LoVo (cell line): ENCODE data around the gene ARL10.

Source experiments
- DNase-seq: peaks from one replicate; pipeline ENCODE4 v3.0.0-alpha.2; 2016; ENCODE audit warnings: low spot score

ARL10 gene, protein sequence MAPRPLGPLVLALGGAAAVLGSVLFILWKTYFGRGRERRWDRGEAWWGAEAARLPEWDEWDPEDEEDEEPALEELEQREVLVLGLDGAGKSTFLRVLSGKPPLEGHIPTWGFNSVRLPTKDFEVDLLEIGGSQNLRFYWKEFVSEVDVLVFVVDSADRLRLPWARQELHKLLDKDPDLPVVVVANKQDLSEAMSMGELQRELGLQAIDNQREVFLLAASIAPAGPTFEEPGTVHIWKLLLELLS

DNA sequence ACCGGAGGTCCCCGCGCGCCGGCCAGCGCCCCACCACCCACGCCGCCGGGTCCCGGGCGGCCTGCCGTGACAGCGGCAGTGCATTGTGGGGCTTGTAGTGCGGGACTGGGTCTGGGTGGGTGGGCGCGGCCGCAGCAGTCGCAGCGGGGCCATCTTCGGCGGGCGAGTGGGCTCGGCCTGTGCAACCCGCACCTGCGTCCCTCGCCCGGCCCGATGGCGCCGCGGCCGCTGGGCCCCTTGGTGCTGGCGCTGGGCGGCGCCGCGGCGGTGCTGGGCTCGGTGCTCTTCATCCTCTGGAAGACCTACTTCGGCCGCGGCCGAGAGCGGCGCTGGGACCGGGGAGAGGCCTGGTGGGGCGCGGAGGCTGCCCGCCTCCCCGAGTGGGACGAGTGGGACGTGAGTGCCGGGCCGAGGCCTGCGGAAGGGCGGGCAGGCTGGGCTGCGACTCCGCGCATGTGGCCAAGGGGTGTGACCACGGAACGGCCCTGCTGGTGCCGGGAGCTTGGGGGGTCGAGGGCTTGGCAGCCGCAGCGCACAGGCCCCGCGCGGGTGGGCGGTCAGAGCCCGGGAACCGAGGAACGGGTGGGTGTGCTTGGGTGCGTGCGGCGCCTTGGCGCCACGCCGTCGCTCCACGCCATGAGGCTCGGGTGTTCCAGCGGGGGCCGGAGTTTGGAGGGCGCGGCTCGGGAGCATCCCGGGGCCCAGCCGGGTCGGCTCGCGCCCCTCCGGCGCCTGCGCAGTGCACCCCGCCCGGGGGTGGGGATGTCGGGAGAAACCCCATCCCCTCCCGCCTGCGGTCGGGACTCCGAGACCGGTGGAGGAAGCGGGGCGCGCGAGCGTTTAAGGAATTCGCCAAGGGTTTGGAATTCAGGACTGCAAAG is at the start of gene ARL10:
ARL10 (plus strand) TSS at position 137 of the 881 bp plus-strand sequence; CDS start at position 214, 77 bp downstream.
- no peak for DNase-seq

DNA sequence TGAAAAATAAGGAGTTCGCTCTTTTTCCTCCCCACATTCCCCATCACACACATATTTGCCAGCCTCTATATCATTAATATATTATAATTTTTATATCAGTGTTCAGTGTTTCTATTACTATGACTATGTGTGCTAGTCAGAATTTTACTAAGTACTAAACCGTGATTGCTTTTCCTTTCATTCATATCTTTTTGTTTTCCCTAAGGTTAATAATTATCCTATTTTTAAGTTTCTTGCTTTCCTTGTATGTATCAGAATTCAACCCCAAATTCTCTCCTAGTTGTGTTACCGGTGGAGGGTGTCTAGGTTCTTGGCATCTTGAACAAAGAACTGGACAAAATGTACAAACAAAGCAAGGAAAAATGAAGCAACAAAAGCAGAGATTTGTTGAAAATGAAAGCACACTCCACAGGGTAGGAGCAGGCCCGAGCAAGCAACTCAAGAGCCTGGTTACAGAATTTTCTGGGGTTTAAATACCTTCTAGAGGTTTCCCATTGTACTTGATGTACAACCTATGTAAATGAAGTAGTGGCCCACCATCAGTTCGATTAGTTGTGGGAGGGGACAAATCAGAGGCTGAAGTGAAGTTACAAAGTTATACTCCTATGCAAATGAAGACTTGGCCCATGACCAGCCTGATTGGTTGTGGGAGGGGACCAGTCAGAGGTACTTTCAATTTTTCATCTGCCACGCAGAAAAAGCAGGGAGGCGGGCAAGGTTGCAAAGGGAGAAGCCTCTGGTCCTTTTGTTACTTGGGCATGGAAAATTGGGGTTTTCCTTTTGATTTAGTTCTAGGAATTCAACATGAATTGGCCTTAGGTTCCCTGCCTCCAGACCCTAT is 47.5 kb upstream of the ARL10 start:
- DNase-seq: no peak

DNA sequence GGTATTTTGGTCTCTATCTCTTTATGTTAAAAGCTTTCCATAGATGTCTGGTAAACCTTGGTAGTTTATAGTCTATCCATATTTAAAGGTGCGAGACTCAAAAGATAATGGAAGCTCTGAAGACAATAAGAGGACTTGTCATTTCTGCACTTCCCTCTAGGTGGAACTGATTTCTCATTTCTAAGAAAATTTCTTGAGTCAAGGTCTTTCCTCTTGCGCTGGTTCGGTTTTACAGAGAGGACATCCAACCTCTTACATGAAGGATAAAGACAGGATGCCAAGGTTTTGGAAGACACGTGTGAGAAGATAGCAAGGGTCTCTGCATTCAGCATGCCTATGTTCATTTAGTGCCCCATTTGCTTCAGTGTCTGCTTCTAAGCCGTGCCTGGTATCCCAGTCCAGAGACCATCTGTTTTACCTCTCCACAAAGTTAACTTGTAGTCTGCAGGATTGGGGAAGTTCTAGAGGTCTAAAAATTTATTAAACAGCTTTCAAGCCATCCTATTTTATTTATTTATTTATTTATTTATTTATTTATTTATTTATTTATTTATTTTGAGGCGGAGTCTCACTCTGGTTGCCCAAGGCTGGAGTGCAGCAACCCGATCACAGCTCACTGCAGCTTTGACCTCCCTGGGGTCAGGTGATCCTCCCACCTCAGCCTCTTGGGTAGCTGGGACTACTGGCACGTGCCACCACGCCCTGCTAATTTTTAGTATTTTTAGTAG is 45.3 kb upstream of the ARL10 start:
- no peak for DNase-seq

DNA sequence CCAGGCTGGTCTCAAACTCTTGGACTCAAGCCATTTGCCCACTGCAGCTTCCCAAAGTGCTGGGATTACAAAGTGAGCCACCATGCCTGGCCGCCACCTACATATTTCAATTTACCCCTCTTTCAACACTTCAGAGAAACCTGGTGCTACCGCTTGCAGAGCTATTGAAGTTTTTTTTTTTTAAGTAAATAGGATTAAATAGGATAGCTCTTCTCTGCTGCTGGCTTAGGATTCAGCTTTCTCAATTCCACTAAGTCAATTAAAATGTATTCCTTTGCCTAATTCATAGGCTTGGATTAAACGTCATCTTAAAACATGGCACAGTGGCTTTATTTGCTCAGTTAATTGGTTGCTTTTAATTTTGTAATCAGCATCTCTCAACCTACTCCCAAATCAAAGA is 44.7 kb upstream of the ARL10 start:
- no peak for DNase-seq

DNA sequence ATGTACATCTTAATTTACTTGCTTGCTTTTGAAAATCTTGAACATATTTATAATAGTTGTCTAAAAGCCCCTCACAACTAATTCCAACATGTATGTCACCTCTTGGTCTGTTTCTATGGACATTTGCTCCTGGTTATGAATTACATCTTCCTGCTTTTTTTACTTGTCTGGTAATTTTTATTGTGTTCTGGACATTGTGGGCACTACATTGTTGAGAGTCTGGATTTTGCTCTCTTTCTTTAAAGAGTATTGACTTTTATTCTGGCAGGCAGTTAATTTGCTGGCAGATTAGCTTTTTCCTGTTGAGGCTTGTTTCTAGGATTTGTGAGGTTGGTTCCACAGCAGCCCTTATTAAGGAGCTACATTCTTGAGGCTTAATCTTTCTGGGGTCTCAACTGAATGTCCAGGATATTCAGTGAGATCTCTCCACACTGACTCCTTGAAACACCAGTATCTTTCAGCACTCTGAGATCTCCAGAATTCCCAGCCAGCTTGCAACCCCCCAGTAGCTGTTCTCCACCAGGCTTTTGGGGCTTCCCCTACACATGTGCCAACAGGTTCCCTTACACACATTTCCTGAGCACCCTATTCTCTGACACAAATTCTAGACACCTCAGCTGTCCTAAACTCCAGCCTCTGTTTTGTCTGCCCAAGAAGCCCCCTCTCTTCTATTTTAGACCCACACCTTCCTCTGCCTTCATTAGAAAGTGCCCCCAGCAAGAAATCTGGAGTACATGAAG is 31.1 kb upstream of the ARL10 start:
- no peak for DNase-seq

DNA sequence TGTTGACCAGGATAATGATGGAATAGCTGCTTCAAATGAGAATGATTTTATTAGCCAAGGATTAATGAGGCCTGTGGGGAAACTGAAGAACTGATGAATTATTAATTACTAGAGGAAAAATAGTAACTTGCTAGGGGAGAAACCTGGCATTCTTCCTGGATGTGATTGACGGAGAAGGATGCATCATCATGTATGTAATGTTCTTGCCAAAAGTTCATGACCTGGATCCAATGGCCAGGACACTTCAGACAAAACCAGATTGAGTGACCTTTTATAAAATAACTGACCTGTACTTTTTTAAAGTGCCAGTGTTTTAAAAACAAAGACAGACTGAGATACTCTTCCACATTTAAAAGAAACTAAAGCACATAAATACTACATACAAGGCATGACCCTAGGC is 27.4 kb upstream of the ARL10 start:
- no peak for DNase-seq

DNA sequence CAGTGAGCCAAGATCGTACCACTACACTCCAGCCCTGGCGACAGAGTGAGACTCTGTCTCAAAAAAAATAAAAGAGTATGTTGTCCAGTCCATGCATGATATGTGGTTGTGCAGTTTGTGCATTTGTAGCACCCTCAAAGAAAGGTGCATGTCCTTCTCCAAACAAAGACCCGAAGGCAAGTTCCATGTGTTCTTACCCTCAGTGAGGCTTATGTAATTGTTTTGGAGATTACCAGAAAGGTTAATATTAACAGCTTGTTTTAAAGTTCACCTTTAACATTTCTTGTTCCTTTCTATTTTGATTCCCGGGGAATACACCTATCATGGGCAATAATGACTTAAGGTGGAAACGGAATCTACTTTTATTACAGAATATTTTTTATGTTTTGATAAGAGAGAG is 26.0 kb upstream of the ARL10 start:
- DNase-seq: no peak

DNA sequence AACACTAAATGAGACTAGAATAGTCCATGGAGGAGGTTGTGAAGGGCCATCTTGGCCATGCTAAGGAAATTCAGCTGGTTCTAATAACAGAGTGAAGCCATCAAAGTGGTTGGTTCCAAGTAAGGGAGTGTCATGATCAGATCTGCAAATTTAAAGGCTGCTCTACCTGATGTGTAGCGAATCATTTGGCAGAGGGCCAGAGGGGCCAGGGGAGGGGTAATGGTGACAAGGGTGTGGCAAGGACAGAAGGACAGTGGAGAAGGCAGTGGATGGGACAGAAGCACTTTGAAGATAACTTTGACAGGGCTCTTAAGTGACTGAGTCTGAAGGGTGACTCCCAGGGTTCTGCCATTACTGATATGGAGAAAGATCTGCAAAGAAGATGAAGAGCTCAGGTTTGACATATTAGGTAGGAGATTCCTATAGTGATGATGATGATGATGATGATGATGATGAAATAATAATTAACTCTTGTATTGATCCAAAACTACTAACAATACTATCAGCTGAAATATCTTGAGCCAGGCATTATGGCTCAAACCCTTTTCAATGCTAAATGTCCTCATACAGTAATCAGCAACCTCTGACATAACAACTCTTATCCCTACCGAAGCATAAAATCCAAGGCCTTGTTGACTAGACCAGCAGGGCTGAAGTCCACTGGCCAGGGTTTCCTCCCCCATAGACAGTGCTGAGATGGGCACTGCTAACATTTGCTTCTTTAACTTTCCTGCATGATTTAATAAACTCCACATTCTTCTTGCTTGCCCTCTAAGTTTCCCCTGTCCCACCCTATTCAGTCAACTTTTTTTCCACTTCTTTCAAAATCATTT is 23.7 kb upstream of the ARL10 start:
- no peak for DNase-seq

DNA sequence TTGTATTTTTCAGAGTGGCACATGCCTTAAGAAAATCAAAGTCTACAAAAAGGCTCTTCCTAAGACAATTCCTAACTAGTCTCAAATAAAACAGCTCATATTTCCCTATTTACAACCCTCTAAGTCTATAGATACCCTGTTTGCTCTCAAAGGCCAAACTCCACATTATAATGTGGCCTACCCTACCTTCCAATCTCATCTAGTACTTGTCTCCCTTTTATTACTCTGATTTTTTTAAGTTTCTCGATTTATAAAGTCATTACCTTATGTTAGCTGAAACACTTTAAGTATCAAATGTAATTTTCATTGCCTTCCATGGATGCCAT is 23.2 kb upstream of the ARL10 start:
- no peak for DNase-seq

DNA sequence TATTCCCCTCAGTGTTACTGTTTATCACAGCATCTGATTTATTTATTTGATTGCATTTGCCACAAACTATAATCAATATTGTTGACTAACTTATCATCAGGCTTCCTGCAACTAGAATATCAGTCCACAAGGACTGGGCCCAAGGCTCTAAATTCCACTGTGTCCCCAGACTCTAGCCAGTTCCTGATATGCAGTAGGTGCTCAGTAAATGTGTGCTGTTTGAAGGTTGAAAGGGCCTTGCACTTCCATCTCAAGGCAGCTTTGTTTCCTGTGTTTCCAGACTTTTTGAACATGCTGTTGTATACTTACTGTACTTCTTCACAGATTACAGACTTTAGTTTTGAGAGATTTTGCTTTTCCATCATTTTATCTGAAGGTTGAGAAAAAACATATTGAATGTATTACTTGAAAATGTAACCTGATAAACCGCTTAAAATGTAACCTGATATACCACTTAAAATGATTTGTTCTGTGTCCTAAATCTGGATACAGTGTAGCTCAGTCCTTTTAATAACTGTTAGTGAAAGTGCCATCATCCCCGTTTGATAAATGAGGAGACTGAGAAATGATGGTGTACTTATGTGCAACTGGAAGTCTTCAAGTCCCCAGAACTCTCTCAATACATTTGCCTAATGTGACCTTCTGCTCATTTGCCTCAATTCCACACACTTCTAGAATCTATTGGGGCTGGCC is 22.4 kb upstream of the ARL10 start:
- DNase-seq: no peak

DNA sequence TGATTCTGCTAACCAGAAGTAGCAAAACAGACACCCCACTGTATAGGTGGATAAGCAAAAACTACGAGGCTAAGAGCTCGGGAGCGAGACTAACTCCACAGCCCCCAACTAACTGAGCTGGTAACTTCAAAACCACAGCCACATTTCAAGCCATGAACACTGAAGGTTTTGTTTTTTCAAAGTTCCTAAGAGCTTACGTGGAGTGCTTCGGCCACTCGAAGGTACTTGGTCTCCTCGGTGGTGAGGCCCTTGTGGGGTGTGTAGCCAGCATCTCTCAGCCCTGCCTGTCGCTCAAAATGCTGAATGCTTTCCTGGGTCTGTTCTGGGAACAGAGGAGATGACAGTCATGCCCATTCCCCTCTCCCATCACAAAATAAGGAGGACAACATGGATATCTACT is 14.9 kb upstream of the ARL10 start:
- no peak for DNase-seq

DNA sequence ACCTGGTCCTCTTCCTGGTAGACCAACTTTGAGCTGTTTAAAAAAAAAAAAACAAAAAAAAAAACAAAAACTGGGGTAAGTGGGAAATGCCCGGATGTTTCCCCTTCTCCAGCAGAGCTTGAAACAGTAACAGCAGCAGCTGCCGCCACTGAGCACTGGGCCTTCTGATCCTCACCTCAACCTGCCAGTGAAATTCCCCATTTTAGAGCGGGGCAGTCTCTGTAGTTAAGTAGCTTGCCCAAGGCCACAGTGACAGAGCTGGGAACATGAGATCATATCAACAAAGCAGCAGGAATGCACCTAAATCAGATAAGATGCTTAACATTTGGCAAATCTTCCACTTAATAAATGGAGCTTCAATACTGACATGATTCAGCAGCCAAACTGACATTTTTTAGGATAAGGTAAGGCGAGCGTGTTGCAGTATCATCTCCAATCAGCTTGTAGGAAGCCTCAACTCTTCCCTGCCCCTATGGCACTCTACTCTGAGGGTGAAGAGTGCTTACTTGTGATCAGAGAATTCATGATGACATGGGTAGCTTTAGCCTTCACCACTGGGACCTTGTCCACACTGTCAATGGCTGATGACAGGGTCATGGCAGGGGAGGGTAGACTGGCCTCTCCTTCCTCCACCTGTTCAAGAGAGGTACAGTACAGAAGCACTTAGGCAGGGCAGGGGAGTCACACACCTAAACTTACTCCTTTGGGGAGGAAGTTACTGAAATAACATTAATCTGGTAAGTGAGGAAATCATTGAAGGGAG is 13.0 kb upstream of the ARL10 start:
- no peak for DNase-seq

DNA sequence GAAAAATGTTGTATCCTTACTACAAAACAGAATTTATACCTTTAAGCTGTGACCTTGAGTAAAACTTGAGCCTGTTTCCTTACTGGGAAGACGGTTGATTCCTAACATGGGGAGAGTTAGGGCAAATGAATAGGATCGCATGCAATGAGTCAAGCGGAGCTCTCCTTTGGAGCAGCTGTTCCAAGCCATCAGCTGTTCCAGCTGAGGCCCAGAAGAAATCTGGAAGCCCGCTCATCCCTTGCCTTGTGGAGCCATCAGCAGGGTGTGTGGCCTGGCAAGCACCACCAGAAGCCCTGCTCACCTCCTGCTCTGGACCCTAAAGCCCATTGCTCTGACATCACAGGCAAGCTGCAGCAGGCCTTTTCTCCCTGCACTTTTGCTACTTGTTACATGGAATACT is 11.8 kb upstream of the ARL10 start:
- no peak for DNase-seq

DNA sequence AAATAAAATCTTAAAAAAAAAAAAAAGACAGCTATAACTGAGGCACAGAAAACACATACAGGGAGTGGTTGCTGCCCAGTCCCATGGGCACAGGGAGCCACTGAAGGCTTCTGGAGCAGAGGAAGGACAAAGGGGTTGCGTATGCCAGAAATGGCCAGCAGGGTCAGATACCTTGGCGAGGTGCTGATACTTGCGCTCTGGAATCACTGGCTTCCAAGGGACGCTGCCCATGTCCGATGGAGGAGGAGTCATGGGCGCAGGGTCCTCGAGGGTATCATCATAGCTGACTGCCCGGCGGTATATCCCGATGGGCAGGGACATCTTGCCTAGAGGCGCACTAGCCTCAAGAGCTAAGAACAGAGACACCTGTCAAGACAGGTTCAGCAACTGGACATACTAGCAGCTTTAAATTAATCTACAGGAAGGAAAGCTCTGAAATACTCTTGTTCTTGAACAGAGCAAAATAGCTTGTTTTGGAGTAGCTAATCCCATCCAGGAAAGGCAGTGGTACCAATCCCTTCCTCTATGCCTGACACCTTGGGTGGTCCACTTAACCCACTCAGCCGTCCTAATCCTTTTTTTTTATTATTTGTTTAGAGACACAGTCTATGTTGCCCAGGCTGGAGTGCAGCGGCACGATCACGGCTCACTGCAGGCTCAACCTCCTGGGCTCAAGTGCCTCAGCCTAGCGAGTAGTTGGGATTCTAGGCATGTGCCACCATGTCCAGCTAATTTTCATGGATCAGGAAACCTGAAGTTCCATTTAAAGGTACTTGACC is 9.7 kb upstream of the ARL10 start:
- no peak for DNase-seq

DNA sequence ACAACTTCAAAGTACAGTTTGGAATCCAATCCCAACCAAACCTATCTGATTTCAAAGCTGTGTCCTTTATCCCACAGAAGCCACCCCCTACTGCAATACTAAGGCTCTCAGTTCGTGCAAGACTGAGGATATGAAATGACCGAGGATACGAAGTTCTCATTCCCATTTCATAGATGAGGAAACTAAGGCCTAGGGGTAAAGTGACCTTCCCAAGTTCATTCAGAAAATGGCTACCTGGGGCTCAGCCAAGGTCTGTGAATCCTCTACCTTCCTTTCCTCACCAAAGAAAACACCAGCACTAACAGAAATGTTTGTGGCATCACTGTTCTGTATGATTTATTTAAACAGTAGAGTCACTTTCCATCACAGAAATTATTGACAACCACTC is 9.1 kb upstream of the ARL10 start:
- no peak for DNase-seq

DNA sequence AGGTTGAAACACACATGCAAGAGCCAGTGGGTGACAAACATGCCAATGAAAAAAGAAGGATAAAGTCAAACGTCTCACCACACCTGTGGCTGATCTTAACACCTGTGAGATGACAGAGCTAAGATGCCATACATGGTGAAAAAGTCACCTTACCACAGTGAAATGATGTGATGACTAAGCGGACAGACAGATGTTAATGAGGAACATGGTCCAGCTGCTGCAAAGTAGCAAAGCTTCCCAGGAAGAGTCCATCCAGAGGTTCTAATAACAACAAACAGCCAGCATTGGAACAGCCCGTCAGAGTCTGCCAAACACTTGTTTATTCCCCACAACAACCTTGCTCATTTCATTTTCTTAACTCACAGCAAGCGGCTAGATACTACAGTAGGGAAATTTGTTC is 5.6 kb upstream of the ARL10 start:
- no peak for DNase-seq

DNA sequence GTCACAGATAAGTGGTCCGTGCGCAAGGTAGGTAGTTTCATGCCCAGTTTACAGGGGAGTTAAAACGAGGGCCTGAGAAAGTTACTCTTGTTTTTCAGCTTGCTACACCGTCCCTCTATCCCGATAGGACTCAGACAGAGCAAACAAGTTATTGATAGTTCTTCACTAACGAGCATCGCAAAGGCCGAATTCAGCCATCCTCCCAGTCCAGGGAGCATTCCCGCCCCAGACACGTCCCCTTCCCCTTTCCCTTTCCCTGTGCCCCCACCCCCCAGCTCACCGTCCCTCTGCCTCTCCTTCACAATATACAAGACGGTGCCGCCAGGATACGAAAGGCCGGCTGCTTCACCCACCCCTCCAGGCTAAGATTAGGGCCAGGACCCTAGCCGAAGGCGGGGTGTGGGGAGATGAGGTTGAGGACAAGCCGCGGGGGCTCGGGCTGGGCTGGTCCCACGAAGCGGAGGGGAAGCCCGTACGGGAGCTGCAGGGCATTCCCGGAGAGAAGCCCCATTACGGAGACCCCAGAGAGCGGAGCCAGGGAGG is 4.3 kb upstream of the ARL10 start:
- no peak for DNase-seq
